Measurements from ENCODE around the gene GNAS-AS1. TPM values are rescaled to one million over a fixed set of nuclear protein-coding genes. Genes with fewer than 3 reads are reported as not detected.

GNAS-AS1 gene
- total RNA-seq, 2 experiments from 2014 or later: 1.7 to 2.0 TPM

DNA sequence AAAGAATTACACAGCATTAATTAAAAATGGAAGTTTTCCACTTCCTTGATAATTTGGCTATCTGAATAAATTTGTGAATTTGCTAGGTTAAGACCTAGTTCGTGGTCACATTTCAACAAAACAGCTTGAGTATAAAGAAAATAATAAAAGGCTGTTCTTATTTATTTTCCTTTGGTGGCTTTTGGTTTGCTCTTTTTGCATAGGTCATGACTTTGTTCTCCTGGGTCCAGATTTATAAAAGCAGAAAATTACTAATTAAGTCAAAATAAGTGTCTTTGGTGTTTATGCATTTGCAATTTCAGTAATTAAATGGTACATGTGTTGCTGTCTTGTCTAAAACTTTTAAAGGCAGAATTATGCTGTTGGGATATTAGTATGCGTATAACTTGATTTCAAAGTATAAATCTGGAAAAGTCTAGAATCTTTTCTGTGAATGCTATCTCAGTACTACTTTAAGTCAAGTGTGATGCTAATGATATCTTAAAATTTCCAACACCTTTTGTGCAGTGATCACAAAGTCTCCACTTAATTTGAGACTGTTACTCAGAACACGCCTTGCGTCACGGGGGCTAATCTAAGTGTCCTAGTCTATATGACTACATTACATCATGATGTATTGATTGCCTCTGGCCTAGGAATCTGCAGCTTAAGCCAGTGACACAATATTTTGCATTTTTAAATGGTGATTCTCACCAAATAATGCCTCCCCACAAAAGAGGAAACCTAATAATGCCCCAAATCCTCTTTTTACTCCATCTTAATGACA, 42.8 kb upstream of the GNAS-AS1 start:
- Mint-ChIP-seq H3K27me3 (no peaks in the 10 kb centered on the region), H3K9me3 (no peaks in the 10 kb centered on the region), H3K4me1 (ENCODE audit: low read depth) (peaks cover 49% of the 10 kb centered on the region), H3K36me3 (ENCODE audit: low read depth) (peaks cover 49% of the 10 kb centered on the region), H3K4me3 (peak overlapping the region; percentile 99), H3K27ac (peak overlapping the region; percentile 90)
- TF ChIP-seq, protein P1, sequence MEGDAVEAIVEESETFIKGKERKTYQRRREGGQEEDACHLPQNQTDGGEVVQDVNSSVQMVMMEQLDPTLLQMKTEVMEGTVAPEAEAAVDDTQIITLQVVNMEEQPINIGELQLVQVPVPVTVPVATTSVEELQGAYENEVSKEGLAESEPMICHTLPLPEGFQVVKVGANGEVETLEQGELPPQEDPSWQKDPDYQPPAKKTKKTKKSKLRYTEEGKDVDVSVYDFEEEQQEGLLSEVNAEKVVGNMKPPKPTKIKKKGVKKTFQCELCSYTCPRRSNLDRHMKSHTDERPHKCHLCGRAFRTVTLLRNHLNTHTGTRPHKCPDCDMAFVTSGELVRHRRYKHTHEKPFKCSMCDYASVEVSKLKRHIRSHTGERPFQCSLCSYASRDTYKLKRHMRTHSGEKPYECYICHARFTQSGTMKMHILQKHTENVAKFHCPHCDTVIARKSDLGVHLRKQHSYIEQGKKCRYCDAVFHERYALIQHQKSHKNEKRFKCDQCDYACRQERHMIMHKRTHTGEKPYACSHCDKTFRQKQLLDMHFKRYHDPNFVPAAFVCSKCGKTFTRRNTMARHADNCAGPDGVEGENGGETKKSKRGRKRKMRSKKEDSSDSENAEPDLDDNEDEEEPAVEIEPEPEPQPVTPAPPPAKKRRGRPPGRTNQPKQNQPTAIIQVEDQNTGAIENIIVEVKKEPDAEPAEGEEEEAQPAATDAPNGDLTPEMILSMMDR (IDR thresholded peaks at IDR 0.05): no peak
- DNase-seq: peak; percentile 92
- ATAC-seq: no peak
- POLR2A ChIA-PET: interaction anchor here (1.2 to 2.4 kb wide), 3 partner anchors 15 to 242 kb away, joined by 3 to 13 read pairs (median 4); partner anchors contain the start of gene STX16
- intact Hi-C loops (cut with micrococcal nuclease): loop anchor here (5.0 kb wide), 2 partner anchors 89 to 139 kb away; partner anchors contain the start of genes ATP5F1E and NELFCD
- CTCF ChIA-PET: interaction anchor here (0.6 kb wide), 1 partner anchor 140 kb away, joined by 3 read pairs; no protein-coding TSS in a partner anchor

DNA sequence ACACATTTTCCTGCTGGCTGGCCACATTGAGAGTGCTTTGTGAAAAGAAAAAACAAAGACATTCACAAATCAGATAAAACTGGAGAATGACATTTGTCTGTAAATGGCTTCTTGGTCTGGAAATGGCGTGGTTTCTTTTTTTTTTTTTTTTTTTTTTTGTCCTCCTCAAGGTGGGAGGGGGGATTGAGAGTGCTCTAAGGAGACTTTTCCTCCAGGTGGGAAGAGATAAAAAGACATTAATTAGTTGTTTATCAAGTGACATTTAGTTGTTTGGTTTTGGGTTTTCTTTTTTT, 42.2 kb upstream of the GNAS-AS1 start:
- ChIA-PET POLR2A (interaction anchor here (1.2 to 2.4 kb wide), 3 partner anchors 15 to 242 kb away, joined by 3 to 13 read pairs (median 4); partner anchors contain the start of gene STX16), CTCF (interaction anchor here (0.6 kb wide), 1 partner anchor 141 kb away, joined by 3 read pairs; no protein-coding TSS in a partner anchor)
- Mint-ChIP-seq H3K4me1 (ENCODE audit: low read depth) (peaks cover 45% of the 10 kb centered on the region), H3K27ac (peak overlapping the region; percentile 99), H3K9me3 (no peaks in the 10 kb centered on the region), H3K27me3 (no peaks in the 10 kb centered on the region), H3K4me3 (peak overlapping the region; percentile 99), H3K36me3 (ENCODE audit: low read depth) (peaks cover 47% of the 10 kb centered on the region)
- TF ChIP-seq, protein P1 (IDR thresholded peaks at IDR 0.05): no peak
- DNase-seq (no peak), ATAC-seq (no peak)
- intact Hi-C loops (cut with micrococcal nuclease): loop anchor here (5.0 kb wide), 2 partner anchors 89 to 139 kb away; partner anchors contain the start of genes ATP5F1E and NELFCD

DNA sequence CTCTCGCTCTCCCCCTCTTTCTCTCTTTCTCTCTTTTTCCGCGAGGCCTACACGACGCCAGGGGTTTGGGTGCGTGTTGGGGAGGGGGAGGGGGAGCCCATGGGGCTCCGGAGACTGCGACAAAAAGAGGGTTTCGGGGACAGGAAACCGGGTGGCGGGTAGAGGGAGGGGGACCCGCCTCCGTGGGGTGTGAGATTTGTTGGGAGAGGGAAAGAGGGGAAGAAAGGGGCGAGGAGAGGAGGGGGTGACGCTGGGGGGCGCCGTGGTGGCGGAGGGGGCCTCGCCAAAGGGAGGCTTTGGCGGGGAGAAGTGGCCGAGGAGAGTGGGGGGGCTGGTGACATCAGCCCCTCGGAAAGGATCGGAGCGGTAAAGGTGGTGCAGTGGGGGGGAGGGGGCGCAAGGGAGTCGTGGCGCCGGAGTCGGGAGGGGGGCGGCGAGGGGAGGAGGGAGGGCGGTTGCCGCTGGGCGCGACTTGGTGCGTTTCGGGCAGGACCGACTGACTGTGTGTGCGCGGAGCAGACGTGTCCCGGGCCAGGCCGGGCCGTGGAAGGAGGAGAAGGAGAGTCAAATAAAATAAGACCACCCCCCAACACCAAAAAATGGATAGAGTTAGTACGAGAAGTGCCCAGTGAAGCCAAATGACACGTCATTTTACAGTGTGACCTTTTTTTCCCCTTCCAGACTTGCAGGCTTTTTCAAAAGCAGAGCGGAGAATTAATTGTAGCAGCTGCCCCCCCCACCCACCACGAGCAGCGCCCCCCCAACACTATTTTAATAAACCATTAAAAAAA, 41.6 kb upstream of the GNAS-AS1 start:
- ATAC-seq (peak; percentile 35), DNase-seq (peak; percentile 90)
- H3K9me3 Mint-ChIP-seq: no peaks in the 10 kb centered on the region
- ChIA-PET CTCF (interaction anchor here (0.6 kb wide), 1 partner anchor 141 kb away, joined by 3 read pairs; no protein-coding TSS in a partner anchor), POLR2A (interaction anchor here (0.7 to 2.4 kb wide), 7 partner anchors 15 to 241 kb away, joined by 3 to 13 read pairs (median 5); partner anchors contain the start of genes ATP5F1E, NELFCD and STX16)
- peak overlapping the region; percentile 99 for H3K27ac Mint-ChIP-seq
- H3K4me1 Mint-ChIP-seq (ENCODE audit: low read depth): peaks cover 41% of the 10 kb centered on the region
- peak overlapping the region; percentile 99 for H3K4me3 Mint-ChIP-seq
- intact Hi-C loops (cut with micrococcal nuclease): loop anchor here (5.0 kb wide), 2 partner anchors 90 to 140 kb away; partner anchors contain the start of genes ATP5F1E and NELFCD
- H3K27me3 Mint-ChIP-seq: no peaks in the 10 kb centered on the region
- peaks cover 43% of the 10 kb centered on the region for H3K36me3 Mint-ChIP-seq (ENCODE audit: low read depth)
- TF ChIP-seq, protein P1 (IDR thresholded peaks at IDR 0.05): no peak

DNA sequence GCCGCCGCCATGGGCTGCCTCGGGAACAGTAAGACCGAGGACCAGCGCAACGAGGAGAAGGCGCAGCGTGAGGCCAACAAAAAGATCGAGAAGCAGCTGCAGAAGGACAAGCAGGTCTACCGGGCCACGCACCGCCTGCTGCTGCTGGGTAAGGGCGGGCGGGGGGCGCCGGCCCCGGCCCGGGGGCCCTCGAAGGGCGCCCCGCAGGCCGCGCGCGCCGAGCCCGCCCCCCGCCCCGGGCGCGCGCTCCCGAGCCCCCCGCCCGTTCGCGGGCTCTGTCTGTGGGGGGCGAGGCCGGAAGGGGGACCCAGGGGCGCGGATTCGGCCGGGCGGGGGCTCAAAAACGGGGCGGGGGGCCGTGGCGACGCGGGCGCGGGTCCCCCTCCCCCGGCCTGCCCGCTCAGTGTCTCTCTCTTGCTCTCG, 41.0 kb upstream of the GNAS-AS1 start:
- intact Hi-C loops (cut with micrococcal nuclease): loop anchor here (5.0 kb wide), 2 partner anchors 91 to 141 kb away; partner anchors contain the start of genes ATP5F1E and NELFCD
- CTCF ChIA-PET: no interaction called here
- Mint-ChIP-seq H3K4me1 (ENCODE audit: low read depth) (peaks cover 40% of the 10 kb centered on the region), H3K36me3 (ENCODE audit: low read depth) (peaks cover 37% of the 10 kb centered on the region), H3K27me3 (no peaks in the 10 kb centered on the region), H3K27ac (peak overlapping the region; percentile 99), H3K4me3 (peak overlapping the region; percentile 99), H3K9me3 (no peaks in the 10 kb centered on the region)
- DNase-seq: peak; percentile 50
- POLR2A ChIA-PET: interaction anchor here (0.7 to 2.4 kb wide), 8 partner anchors 10 to 241 kb away, joined by 3 to 13 read pairs (median 4); partner anchors contain the start of genes ATP5F1E, NELFCD, PRELID3B and STX16
- TF ChIP-seq, protein P1 (IDR thresholded peaks at IDR 0.05): no peak
- ATAC-seq: no peak
